Measurements from ENCODE around the gene TAMALIN. TPM values are rescaled to one million over a fixed set of nuclear protein-coding genes. Genes with fewer than 3 reads are reported as not detected.

Gene TAMALIN
- total and polyA plus RNA-seq, 2 of the 4 experiments (the other 2 are of a cell fraction), result 2.7 to 5.3 TPM

DNA sequence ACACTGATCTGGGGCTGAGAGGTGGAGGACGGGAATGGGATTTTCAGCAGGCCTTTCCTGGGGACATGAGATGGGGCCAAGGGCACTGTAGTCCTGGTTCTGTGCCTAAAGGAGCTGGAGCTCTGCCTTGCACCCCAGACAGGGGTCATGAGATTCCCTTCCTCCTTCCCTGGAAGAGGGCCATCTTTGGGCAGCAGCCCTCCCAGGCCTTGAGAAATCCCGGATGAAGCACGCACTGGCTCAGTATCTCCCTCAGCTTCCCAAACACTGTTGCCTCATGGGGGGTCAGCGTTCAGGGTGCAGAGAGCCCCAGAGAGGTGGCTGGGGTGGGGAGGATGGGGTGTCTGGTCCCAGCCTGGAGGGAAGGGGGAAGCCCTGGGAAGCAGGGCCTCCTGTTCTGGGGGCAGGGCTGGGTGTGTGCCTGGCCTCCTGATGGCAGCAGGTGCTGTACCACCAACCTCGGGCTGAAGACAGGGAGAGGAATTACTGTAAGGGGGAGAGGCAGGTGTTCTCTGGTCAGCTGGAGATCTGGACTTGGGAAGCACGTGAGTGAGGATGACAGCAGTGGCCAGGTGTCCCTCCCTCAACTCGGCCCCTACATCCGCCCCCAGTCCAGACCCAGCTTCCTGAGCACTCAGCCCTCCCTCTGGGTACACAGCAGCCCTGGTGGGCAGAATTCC lies 36.1 kb downstream of the TAMALIN start:
- dilution Hi-C loops (cut with HindIII; ENCODE audit: low sequenced_read_pairs, unreplicated experiment), result no loop called here
- Histone ChIP-seq H3K4ac (ENCODE audit: low read depth, low read length) (no peak overlapping the region), H3K9me3 (ENCODE audit: control insufficient read depth, insufficient read depth, low read length) (no peaks in the 10 kb centered on the region), H3K14ac (replicated peaks; ENCODE audit: low read depth, low read length) (no peak overlapping the region), H3K9ac (ENCODE audit: low read depth, low read length) (no peak overlapping the region), H3K18ac (ENCODE audit: low read depth, low read length) (no peak overlapping the region), H2AK5ac (ENCODE audit: low read depth, low read length) (no peak overlapping the region), H3K36me3 (ENCODE audit: control insufficient read depth, insufficient read depth, low read length) (peaks cover 3% of the 10 kb centered on the region; the same call in 1 of the 2 replicates), H3K56ac (ENCODE audit: extremely low read depth, insufficient read depth, low read length) (no peak overlapping the region), H3K4me3 (ENCODE audit: insufficient read depth, low read depth, low read length) (no peak overlapping the region), H3K23ac (ENCODE audit: low read depth, low read length) (no peak overlapping the region), H3K27me3 (ENCODE audit: control insufficient read depth, insufficient read depth, low read length) (no peaks in the 10 kb centered on the region), H4K91ac (ENCODE audit: insufficient read depth, low read depth, low read length) (no peak overlapping the region), H3K27ac (ENCODE audit: insufficient read depth, low read length) (no peak overlapping the region), H2BK15ac (ENCODE audit: low read depth, low read length) (no peak overlapping the region), H4K5ac (ENCODE audit: low read depth, low read length) (no peak overlapping the region), H2BK5ac (ENCODE audit: low read depth, low read length, poor library complexity, severe bottlenecking) (no peak overlapping the region), H2BK20ac (ENCODE audit: low read depth, low read length) (no peak overlapping the region), H3K4me2 (ENCODE audit: low read depth, low read length) (no peak overlapping the region), H2AFZ (replicated peaks; ENCODE audit: low read length, poor library complexity) (no peak overlapping the region), H2BK120ac (ENCODE audit: low read depth, low read length) (no peak overlapping the region), H3K4me1 (ENCODE audit: control insufficient read depth, insufficient read depth, low read length) (no peaks in the 10 kb centered on the region), H2AK9ac (replicated peaks; ENCODE audit: low read depth, low read length, poor library complexity) (no peak overlapping the region), H3K79me1 (ENCODE audit: low read depth in 1 of 2, low read length in 2 of 2) (peaks cover 13 to 80% of the 10 kb centered on the region in 2 experiments; a peak in 3 of 4 replicates), H4K8ac (ENCODE audit: low read depth in 2 of 2, low read length in 2 of 2) (no peak overlapping the region), H3K9me1 (ENCODE audit: insufficient read depth, low read length) (peaks cover 30% of the 10 kb centered on the region), H4K20me1 (ENCODE audit: insufficient read depth, low read length) (peaks cover 38% of the 10 kb centered on the region)
- no TSS peak for BruUV-seq (replicated peaks)
- in situ Hi-C loops (cut with MboI; ENCODE audit: low sequenced_read_pairs), result no loop called here
- intact Hi-C loops (cut with micrococcal nuclease), result no loop called here
- ChIA-PET POLR2A (ENCODE audit: unreplicated experiment) (no interaction called here), CTCF (no interaction called here)
- ATAC-seq (ENCODE audit: low read depth) (no peak), DNase-seq (no peak)
- TF ChIP-seq RFX5 (IDR thresholded peaks at IDR 0.05; ENCODE audit: low read depth, low read length), result no peak
- TF ChIP-seq, protein P1, sequence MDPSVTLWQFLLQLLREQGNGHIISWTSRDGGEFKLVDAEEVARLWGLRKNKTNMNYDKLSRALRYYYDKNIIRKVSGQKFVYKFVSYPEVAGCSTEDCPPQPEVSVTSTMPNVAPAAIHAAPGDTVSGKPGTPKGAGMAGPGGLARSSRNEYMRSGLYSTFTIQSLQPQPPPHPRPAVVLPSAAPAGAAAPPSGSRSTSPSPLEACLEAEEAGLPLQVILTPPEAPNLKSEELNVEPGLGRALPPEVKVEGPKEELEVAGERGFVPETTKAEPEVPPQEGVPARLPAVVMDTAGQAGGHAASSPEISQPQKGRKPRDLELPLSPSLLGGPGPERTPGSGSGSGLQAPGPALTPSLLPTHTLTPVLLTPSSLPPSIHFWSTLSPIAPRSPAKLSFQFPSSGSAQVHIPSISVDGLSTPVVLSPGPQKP (IDR thresholded peaks at IDR 0.05; ENCODE audit: borderline replicate concordance, low read depth, low read length), result no peak
- TF ChIP-seq MAZ (IDR thresholded peaks at IDR 0.05; ENCODE audit: borderline replicate concordance, low read depth, low read length), result no peak
- TF ChIP-seq POLR2A (IDR thresholded peaks at IDR 0.05; ENCODE audit: low read depth, low read length), result no peak
- no peak for TF ChIP-seq RAD21 (IDR thresholded peaks at IDR 0.05; ENCODE audit: low read length)
- TF ChIP-seq, protein P2, sequence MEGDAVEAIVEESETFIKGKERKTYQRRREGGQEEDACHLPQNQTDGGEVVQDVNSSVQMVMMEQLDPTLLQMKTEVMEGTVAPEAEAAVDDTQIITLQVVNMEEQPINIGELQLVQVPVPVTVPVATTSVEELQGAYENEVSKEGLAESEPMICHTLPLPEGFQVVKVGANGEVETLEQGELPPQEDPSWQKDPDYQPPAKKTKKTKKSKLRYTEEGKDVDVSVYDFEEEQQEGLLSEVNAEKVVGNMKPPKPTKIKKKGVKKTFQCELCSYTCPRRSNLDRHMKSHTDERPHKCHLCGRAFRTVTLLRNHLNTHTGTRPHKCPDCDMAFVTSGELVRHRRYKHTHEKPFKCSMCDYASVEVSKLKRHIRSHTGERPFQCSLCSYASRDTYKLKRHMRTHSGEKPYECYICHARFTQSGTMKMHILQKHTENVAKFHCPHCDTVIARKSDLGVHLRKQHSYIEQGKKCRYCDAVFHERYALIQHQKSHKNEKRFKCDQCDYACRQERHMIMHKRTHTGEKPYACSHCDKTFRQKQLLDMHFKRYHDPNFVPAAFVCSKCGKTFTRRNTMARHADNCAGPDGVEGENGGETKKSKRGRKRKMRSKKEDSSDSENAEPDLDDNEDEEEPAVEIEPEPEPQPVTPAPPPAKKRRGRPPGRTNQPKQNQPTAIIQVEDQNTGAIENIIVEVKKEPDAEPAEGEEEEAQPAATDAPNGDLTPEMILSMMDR (conservative IDR thresholded peaks at IDR 0.05; ENCODE audit: low read depth, low read length), result no peak
- TF ChIP-seq MAFK (IDR thresholded peaks at IDR 0.05; ENCODE audit: low read depth, low read length), result no peak
- no peak for TF ChIP-seq FOS (IDR thresholded peaks at IDR 0.05; ENCODE audit: low read depth, low read length)
- TF ChIP-seq SMC3 (IDR thresholded peaks at IDR 0.05; ENCODE audit: low read depth, low read length), result no peak
- TF ChIP-seq, protein P3, sequence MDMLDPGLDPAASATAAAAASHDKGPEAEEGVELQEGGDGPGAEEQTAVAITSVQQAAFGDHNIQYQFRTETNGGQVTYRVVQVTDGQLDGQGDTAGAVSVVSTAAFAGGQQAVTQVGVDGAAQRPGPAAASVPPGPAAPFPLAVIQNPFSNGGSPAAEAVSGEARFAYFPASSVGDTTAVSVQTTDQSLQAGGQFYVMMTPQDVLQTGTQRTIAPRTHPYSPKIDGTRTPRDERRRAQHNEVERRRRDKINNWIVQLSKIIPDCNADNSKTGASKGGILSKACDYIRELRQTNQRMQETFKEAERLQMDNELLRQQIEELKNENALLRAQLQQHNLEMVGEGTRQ (IDR thresholded peaks at IDR 0.05; ENCODE audit: low read depth, low read length), result no peak
- no peak for TF ChIP-seq CHD1 (IDR thresholded peaks at IDR 0.05; ENCODE audit: low read depth, low read length)
- no peak for TF ChIP-seq BHLHE40 (IDR thresholded peaks at IDR 0.05; ENCODE audit: low read depth, low read length)
- no peak for TF ChIP-seq NFE2L2 (IDR thresholded peaks at IDR 0.05; ENCODE audit: low read depth, low read length)
- TF ChIP-seq RCOR1 (IDR thresholded peaks at IDR 0.05; ENCODE audit: insufficient replicate concordance, low read length), result no peak
- no peak for TF ChIP-seq MXI1 (IDR thresholded peaks at IDR 0.05; ENCODE audit: borderline replicate concordance, low read depth, low read length)
- TF ChIP-seq CEBPB (IDR thresholded peaks at IDR 0.05; ENCODE audit: low read depth, low read length), result no peak
- WGBS, 2 experiments (ENCODE audit: extremely low coverage in 2 of 2, insufficient read length in 1 of 2), result 86% methylated on average over 1 of the region's 8 CpGs; no CpG with 5 or more reads in 1 of the 2 experiments
